Smooth muscle cell (in vitro differentiated cells): ENCODE data around the gene SUFU. TPM values are rescaled to one million over a fixed set of nuclear protein-coding genes. Genes with fewer than 3 reads are reported as not detected.
A peak's percentile ranks its signal among the peaks of the same experiment; 100 is the strongest.

Experiments
- DNase-seq: peaks from one replicate; lab custom pipeline; 2025; ENCODE audit not compliant: unreplicated experiment; lab: John Stamatoyannopoulos, UW
- H2AFZ ChIP-seq: fragments of 200-600 bp; sonication (generic); 2 replicates; pipeline ENCODE4 v1.6.0; 2016; ENCODE audit warnings: antibody characterized with exemption, low read depth, mild to moderate bottlenecking
- H3F3A ChIP-seq: fragments of 200-600 bp; sonication (generic); 2 replicates; pipeline ENCODE4 v1.6.0; 2017; ENCODE audit warnings: antibody characterized with exemption, low read depth
- H3K27ac ChIP-seq: fragments of 200-600 bp; sonication (generic); 2 replicates; pipeline ENCODE4 v1.5.1; 2016; ENCODE audit warnings: low read depth, mild to moderate bottlenecking
- H3K27me3 ChIP-seq: fragments of 200-600 bp; sonication (generic); 2 replicates; pipeline ENCODE4 v1.6.1; 2016; ENCODE audit warnings: low read depth, mild to moderate bottlenecking
- H3K36me3 ChIP-seq: fragments of 200-600 bp; sonication (generic); 2 replicates; pipeline ENCODE4 v1.5.1; 2016; ENCODE audit warnings: low read depth
- H3K4me1 ChIP-seq: fragments of 200-600 bp; sonication (generic); 2 replicates; pipeline ENCODE4 v1.5.1; 2016; ENCODE audit warnings: low read depth
- H3K4me2 ChIP-seq: fragments of 200-600 bp; sonication (generic); 2 replicates; pipeline ENCODE4 v1.6.0; 2016; ENCODE audit warnings: mild to moderate bottlenecking
- H3K4me3 ChIP-seq: fragments of 200-600 bp; sonication (generic); 2 replicates; pipeline ENCODE4 v1.5.1; 2016; ENCODE audit warnings: mild to moderate bottlenecking
- H3K79me2 ChIP-seq: fragments of 200-600 bp; sonication (generic); 2 replicates; pipeline ENCODE4 v1.6.0; 2016; ENCODE audit warnings: low read depth, mild to moderate bottlenecking
- H3K9ac ChIP-seq: fragments of 200-600 bp; sonication (generic); 2 replicates; pipeline ENCODE4 v1.6.0; 2016; ENCODE audit warnings: low read depth
- H3K9me3 ChIP-seq: fragments of 200-600 bp; sonication (generic); replicated peaks from 2 replicates; pipeline ENCODE4 v1.5.1; 2016; ENCODE audit warnings: low read depth
- H4K20me1 ChIP-seq: fragments of 200-600 bp; sonication (generic); 2 replicates; pipeline ENCODE4 v1.6.0; 2016; ENCODE audit warnings: low read depth
- WGBS: methylation state at CpG from one replicate; pipeline ENCODE4 v1.1.7; 2016; ENCODE audit warnings: low lambda C conversion rate; 5-methylcytosine and 5-hydroxymethylcytosine counted together
- polyA plus RNA-seq: library from polyadenylated mRNA; unstranded; fragments of >200 nt; fragmentation: Nextera tagmentation; extraction: Ambion mirVana; gene quantifications from 2 replicates; pipeline ENCODE4 v1.2.1, GENCODE V29; 2016
- total RNA-seq: library from RNA; depleted of rRNA; stranded (reverse); fragments of >200 nt; gene quantifications from 2 replicates; pipeline ENCODE4 v1.2.3, GENCODE V29; 2014
- TF ChIP-seq, protein P1 (sequence below): fragments of 200-600 bp; sonication (generic); IDR thresholded peaks from 2 replicates; pipeline ENCODE4 v1.5.1; 2017; ENCODE audit warnings: borderline replicate concordance, mild to moderate bottlenecking, antibody characterized with exemption; ENCODE audit not compliant: insufficient read depth, poor library complexity, severe bottlenecking

Gene SUFU
- total and polyA plus RNA-seq, 2 experiments from 2014 or later, result 8.5 to 17.2 TPM

DNA sequence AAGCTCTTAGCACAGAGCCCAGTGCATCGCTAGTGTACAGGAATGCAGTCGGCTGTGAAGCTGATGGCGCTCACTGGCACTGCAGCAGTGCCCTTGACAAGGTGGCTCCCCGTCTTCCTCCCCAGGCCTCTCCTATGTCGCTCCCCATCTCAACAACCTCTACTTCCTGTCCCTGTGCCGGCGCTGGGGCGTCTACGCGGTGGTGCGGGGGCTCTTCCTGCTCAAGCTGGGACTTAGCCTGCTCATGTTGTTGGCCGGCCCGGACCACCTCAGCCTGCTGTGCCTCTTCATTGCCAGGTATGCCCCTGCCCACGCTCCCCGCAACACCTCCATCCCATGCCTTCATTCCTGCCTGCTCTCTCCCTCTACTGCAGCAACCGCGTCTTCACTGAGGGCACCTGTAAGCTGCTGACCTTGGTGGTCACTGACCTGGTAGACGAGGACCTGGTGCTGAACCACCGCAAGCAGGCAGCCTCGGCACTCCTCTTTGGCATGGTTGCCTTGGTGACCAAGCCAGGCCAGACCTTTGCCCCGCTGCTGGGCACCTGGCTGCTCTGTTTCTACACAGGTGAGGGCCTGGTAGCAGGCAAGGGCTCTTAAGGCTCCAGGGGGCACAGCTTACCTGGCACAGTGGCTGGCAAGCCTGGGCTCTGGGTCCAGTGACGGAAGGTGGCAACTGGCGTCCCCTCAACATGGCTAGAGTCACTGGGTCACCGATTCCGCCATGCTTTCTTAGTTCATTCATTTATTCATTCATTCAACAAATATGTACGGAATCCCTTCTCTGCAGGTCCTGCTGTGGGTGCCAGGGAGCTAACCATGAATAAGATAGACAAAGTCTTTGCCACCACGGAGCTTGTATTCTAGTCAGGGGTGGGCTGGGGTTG, 30.1 kb upstream of the SUFU start:
- Histone ChIP-seq H3K9ac (no peak overlapping the region), H3K4me1 (no peaks in the 10 kb centered on the region), H3K27me3 (no peaks in the 10 kb centered on the region), H4K20me1 (peaks cover 3% of the 10 kb centered on the region), H3K27ac (no peak overlapping the region), H3K36me3 (no peaks in the 10 kb centered on the region), H2AFZ (no peak overlapping the region), H3K79me2 (no peaks in the 10 kb centered on the region), H3K4me2 (no peak overlapping the region), H3K4me3 (no peak overlapping the region), H3F3A (peaks cover 6% of the 10 kb centered on the region), H3K9me3 (no peaks in the 10 kb centered on the region)
- no peak for DNase-seq
- WGBS, result 92% methylated on average over 27 of the region's 27 CpGs
- TF ChIP-seq, protein P1, sequence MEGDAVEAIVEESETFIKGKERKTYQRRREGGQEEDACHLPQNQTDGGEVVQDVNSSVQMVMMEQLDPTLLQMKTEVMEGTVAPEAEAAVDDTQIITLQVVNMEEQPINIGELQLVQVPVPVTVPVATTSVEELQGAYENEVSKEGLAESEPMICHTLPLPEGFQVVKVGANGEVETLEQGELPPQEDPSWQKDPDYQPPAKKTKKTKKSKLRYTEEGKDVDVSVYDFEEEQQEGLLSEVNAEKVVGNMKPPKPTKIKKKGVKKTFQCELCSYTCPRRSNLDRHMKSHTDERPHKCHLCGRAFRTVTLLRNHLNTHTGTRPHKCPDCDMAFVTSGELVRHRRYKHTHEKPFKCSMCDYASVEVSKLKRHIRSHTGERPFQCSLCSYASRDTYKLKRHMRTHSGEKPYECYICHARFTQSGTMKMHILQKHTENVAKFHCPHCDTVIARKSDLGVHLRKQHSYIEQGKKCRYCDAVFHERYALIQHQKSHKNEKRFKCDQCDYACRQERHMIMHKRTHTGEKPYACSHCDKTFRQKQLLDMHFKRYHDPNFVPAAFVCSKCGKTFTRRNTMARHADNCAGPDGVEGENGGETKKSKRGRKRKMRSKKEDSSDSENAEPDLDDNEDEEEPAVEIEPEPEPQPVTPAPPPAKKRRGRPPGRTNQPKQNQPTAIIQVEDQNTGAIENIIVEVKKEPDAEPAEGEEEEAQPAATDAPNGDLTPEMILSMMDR, result no peak

DNA sequence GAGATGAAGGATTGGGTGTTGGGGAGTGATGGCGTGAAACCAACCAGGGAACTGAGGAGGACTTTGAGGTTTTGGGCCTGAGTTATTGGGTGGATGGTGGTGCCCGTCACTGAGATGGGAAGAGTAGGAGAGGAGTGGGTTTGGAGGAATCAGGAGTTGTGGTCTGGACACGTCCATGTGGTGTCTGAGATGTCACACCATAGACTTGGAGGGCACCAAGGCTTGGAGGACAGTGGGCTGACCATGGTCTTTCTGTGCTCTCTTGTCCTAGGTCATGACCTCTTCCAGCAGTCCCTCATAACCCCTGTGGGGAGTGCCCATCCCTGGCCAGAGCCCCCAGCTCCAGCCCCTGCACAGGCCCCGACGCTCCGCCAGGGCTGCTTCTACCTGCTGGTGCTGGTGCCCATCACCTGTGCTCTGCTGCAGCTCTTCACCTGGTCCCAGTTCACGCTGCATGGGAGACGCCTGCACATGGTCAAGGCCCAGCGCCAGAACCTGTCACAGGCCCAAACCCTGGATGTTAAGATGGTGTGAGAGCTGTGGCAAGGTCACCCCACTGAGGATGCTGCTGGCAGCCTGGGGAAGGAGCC, 28.2 kb upstream of the SUFU start:
- no peak overlapping the region for H2AFZ ChIP-seq
- H3K27me3 ChIP-seq, result no peaks in the 10 kb centered on the region
- no peak overlapping the region for H3K4me2 ChIP-seq
- 98% methylated on average over 9 of the region's 9 CpGs for WGBS
- H3K4me1 ChIP-seq, result no peaks in the 10 kb centered on the region
- no peak overlapping the region for H3K27ac ChIP-seq
- H3K36me3 ChIP-seq, result no peaks in the 10 kb centered on the region
- H3K79me2 ChIP-seq, result no peaks in the 10 kb centered on the region
- TF ChIP-seq, protein P1, result no peak
- DNase-seq, result no peak
- no peak overlapping the region for H3K4me3 ChIP-seq
- no peak overlapping the region for H3K9ac ChIP-seq
- H4K20me1 ChIP-seq, result peaks cover 5% of the 10 kb centered on the region
- H3K9me3 ChIP-seq, result no peaks in the 10 kb centered on the region
- peaks cover 6% of the 10 kb centered on the region for H3F3A ChIP-seq

DNA sequence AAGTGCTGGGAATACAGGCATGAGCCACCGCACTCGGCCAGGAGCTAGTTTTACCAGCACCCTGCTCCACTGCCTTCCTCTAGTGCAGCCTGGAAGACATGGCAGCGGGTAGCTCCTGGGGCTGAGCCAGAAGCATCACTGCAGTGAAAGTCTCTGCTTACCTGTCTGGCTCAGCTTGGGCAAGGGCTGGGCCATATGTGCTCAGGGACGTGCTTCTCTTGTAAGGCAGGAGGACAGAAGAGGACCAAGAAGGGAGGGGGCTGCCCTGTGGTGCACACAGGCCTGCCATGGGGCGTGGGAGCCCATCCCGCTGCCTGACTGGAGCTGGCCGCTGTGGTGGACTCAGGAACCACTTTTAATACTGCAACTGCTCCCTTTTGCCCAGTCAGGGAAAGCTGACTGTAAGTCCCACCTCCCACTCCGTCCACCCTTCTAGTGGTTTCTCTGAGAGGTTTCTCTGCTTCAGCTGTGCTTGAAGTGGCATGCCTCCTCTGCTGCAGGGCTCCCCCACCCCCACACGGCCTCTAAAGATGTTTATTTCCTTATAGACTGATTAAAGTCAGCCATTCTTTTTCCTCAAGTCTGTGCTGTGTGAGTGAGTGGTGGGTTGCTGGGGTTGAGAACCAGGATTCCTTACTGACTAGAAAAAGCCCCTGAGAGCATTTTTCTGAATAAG, 27.2 kb upstream of the SUFU start:
- Histone ChIP-seq H3F3A (peaks cover 6% of the 10 kb centered on the region), H2AFZ (no peak overlapping the region), H3K9ac (no peak overlapping the region), H3K4me1 (no peaks in the 10 kb centered on the region), H4K20me1 (peaks cover 5% of the 10 kb centered on the region), H3K27ac (peak overlapping the region; percentile 31), H3K9me3 (no peaks in the 10 kb centered on the region), H3K4me2 (no peak overlapping the region), H3K79me2 (no peaks in the 10 kb centered on the region), H3K4me3 (no peak overlapping the region), H3K36me3 (peaks cover under 1% of the 10 kb centered on the region), H3K27me3 (no peaks in the 10 kb centered on the region)
- 78% methylated on average over 9 of the region's 9 CpGs for WGBS
- no peak for DNase-seq
- TF ChIP-seq, protein P1, result no peak
